HepG2 (cell line): Measurements from ENCODE around the gene ZNF771. TPM values are rescaled to one million over a fixed set of nuclear protein-coding genes. Genes with fewer than 3 reads are reported as not detected.

Source experiments
- AKNA ChIP-seq: sonication (generic); formaldehyde crosslinking; IDR thresholded peaks from 2 replicates; pipeline ENCODE4 v1.4.0; 2020; ENCODE audit warnings: missing genetic modification reagents, borderline replicate concordance
- DMTF1 ChIP-seq: sonication (generic); formaldehyde crosslinking; IDR thresholded peaks from 2 replicates; pipeline ENCODE4 v1.4.0; 2020; ENCODE audit warnings: mild to moderate bottlenecking, missing genetic modification reagents
- HMGXB4 ChIP-seq, 2 experiments: sonication (generic) in 1 of 2; formaldehyde crosslinking in 1 of 2; IDR thresholded peaks; 2 replicates each; pipeline versions ENCODE4 v1.4.0 to v1.6.1; 2018 to 2020; ENCODE audit warnings: missing genetic modification reagents in 2 of 2, borderline replicate concordance in 1 of 2, low read depth in 1 of 2, mild to moderate bottlenecking in 1 of 2, missing biosample characterization in 1 of 2
- KLF9 ChIP-seq: IDR thresholded peaks from 2 replicates; pipeline ENCODE4 v1.6.1; 2016; ENCODE audit warnings: low read depth
- ZBTB26 ChIP-seq: IDR thresholded peaks from 2 replicates; pipeline ENCODE4 v1.6.1; 2016; ENCODE audit warnings: missing compliant biosample characterization, missing genetic modification reagents, borderline replicate concordance
- ZBTB34 ChIP-seq: sonication (generic); formaldehyde crosslinking; IDR thresholded peaks from 2 replicates; pipeline ENCODE4 v1.8.0; 2022; ENCODE audit warnings: mild to moderate bottlenecking, missing genetic modification reagents
- ZNF280B ChIP-seq: sonication (generic); formaldehyde crosslinking; IDR thresholded peaks from 2 replicates; pipeline ENCODE4 v1.5.0; 2020; ENCODE audit warnings: missing genetic modification reagents, mild to moderate bottlenecking, borderline replicate concordance
- ZNF329 ChIP-seq: sonication (generic); formaldehyde crosslinking; IDR thresholded peaks from 2 replicates; pipeline ENCODE4 v1.9.0; 2021; ENCODE audit warnings: low read depth, mild to moderate bottlenecking, missing genetic modification reagents
- ZNF567 ChIP-seq: sonication (generic); formaldehyde crosslinking; IDR thresholded peaks from 2 replicates; pipeline ENCODE4 v1.8.1; 2023; ENCODE audit warnings: mild to moderate bottlenecking, missing genetic modification reagents, borderline replicate concordance
- ZNF619 ChIP-seq: sonication (generic); formaldehyde crosslinking; IDR thresholded peaks from 2 replicates; pipeline ENCODE4 v1.4.0; 2020; ENCODE audit warnings: mild to moderate bottlenecking, missing genetic modification reagents
- ZNF639 ChIP-seq: conservative IDR thresholded peaks from 2 replicates; pipeline ENCODE4 v1.6.1; 2018; ENCODE audit warnings: missing genetic modification reagents
- ZNF782 ChIP-seq: sonication (generic); formaldehyde crosslinking; IDR thresholded peaks from 2 replicates; pipeline ENCODE4 v1.4.0; 2020; ENCODE audit warnings: missing genetic modification reagents, mild to moderate bottlenecking, borderline replicate concordance
- polyA plus RNA-seq, 8 experiments: library from polyadenylated mRNA; depleted of rRNA in 3 of 8; stranded (reverse) in 7 of 8; unstranded in 1 of 8; fragments of >200 nt; fragmentation: Illumina TruSeq in 4 of 8; extraction: Trizol in 4 of 8; gene quantifications; 2 replicates each; pipeline versions ENCODE4 v1.2.1 to v1.2.3, GENCODE V29; 2011 to 2016; ENCODE audit warnings: low read depth in 4 of 8, missing spikeins in 1 of 8, mixed read lengths in 1 of 8; ENCODE audit not compliant: insufficient read depth in 1 of 8
- total RNA-seq, 5 experiments: library from RNA; depleted of rRNA; stranded (reverse); fragments of >200 nt; fragmentation: Illumina TruSeq; extraction: Trizol; gene quantifications; 2 replicates each; pipeline ENCODE4 v1.2.3, GENCODE V29; 2016; ENCODE audit warnings: low read depth in 1 of 5

ZNF771 gene
- total and polyA plus RNA-seq, 2 of the 13 experiments (the other 11 are each of a cell fraction or from before 2014, with no cell fraction given), result 5.0 to 11.8 TPM

GRCh38 chr16:30401768-30402425, 5.5 kb upstream of the ZNF771 start (continued):
- no peak for TF ChIP-seq AKNA (CRISPR knock-in tag)
- no peak for TF ChIP-seq ZBTB26 (CRISPR knock-in tag)
- TF ChIP-seq ZNF567 (CRISPR knock-in tag), result no peak; the same call in 1 of the 2 replicates
- no peak for TF ChIP-seq ZBTB34 (CRISPR knock-in tag)
- no peak for TF ChIP-seq DMTF1
- TF ChIP-seq ZNF619, result no peak
- no peak for TF ChIP-seq ZNF782 (CRISPR knock-in tag)
- TF ChIP-seq ZNF639 (CRISPR knock-in tag), result peak; percentile 60
- no peak for TF ChIP-seq ZNF329 (CRISPR knock-in tag)
- no peak for TF ChIP-seq ZNF280B
- no peak for TF ChIP-seq KLF9 (CRISPR knock-in tag)
- peak; percentile 17 to 63; a peak in 2 of 4 replicates for TF ChIP-seq HMGXB4 (CRISPR knock-in tag; IDR thresholded peaks at IDR 0.05; ENCODE audit: borderline replicate concordance in 1 of 2, low read depth in 1 of 2)
